ENCODE results near the gene PLCL1. TPM values are rescaled to one million over a fixed set of nuclear protein-coding genes. Genes with fewer than 3 reads are reported as not detected.

PLCL1 gene
- not detected in 5 replicates for total RNA-seq (2022; extraction: Qiagen RNA extraction)

DNA sequence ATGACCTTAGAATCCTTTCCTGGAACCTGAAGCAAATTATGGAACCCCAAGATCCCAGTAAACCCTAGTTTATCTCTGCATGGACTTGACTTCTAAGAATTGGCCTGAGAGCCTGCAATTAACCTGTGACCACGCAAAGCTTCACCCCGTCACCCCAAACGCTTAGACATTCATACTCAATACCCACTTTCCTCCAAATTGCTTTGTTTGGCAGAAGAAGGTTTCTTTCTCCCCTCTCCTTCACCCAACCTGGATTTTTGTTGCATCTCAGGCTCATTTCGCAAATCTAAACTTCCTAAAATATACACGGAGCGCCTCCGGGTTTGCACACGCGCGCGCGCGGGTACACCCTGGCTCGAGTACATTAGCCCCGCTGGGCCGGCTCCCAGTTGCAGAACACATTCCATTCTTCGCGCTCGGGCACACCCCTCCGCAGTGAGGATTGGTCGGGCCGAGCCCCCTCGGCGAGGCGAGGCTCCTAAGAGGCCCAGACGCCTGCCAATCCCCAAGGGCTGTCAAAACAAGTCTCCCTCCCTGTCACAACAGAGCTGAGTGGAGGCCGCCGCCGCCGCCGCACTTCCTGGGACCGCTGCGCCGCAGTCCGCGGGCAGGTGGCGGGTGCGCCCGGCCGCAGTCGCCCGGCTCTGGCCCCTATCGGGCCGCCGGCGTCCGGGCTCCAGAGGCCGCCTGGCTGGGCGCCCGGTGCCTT, at the start of gene PLCL1:
TSS of gene PLCL1 (plus strand) at position 545 of the 709 bp plus-strand sequence.

DNA sequence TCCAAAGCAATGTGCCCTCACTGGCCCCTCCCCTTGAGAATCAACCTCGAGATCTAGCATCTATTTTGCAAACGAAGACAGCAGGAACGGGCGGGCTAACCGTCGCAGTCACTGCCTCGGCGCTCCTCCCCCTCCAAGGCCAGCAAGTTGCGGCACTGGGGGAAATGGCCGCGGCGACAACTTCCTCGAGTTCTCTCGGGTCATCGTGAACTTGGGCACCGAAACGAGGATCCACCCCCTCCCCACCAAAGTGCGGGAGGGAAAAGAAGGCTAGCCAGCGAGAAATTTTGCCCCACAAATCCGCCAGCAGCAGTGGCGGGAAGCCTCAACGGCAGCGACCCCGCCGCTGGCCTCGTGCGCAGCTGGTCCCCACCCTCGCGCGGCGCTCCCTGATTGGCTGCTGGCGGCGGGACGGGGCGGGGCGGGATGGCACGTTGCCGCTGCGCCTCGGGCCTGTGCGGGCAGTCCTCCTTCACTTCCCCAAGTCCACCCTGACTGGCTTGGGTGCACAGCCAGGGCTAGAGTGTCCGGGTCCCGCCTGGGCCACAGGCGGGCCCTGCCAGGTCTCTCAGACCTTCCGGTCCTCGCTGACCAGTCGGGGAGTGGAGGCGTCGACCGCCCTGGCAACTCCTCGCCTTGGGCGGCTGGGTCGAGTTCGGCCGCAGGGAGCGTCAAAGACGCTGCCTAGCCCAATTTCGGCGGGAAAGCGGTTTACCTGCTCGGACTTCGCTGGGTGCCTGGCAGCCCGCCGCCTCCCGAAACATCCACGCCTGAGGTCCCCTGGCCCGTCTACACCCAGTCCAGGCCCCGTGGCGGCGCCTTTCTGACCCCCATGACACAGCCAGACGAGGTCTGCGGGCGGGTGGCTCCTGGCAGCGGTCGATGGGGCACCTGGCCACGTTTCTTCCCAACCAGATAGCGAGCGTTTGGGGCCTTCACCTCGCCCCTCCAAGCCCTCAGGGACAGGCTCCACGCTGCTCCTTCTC, 19.1 kb upstream of the PLCL1 start, which contains the start of gene BOLL:
TSS of gene BOLL (minus strand) at position 364 of the 986 bp plus-strand sequence. CDS start 3,469 bp downstream, outside the sequence.

Other genes with a start within 250 kb of the PLCL1 start
- gene RFTN2, start 129.0 kb upstream of the PLCL1 start, total RNA-seq (2022; extraction: Qiagen RNA extraction), result 0.02 TPM in 1 of 5 replicates, not detected in the others
- 10.8 to 11.9 TPM (median 11.6 TPM) in 5 replicates for gene MARS2, start 99.2 kb upstream of the PLCL1 start, total RNA-seq (2022; extraction: Qiagen RNA extraction)
- not detected in 5 replicates for gene BOLL, start 19.3 kb upstream of the PLCL1 start, total RNA-seq (2022; extraction: Qiagen RNA extraction)

All from A549 treated with Mapracorat at 1 μM for 4 hours (cell line).